ENCODE results near the gene PCSK7. TPM values are rescaled to one million over a fixed set of nuclear protein-coding genes. Genes with fewer than 3 reads are reported as not detected.

PCSK7 gene
- total RNA-seq, 2 experiments from 2014 or later, result 98.8 to 107 TPM

GRCh38 chr11:117259417-117259816 lies 27.5 kb upstream of the PCSK7 start:
- no peak for ATAC-seq
- no peaks in the 10 kb centered on the region for H3K27me3 Mint-ChIP-seq
- CTCF ChIA-PET, result no interaction called here
- POLR2A ChIA-PET, result interaction anchor here (1.1 kb wide), 1 partner anchor 12 kb away, joined by 3 read pairs; no protein-coding TSS in a partner anchor
- H3K4me3 Mint-ChIP-seq, result no peak overlapping the region
- no peak overlapping the region for H3K27ac Mint-ChIP-seq
- H3K9me3 Mint-ChIP-seq, result no peaks in the 10 kb centered on the region
- H3K36me3 Mint-ChIP-seq (ENCODE audit: low read depth), result peaks cover 9% of the 10 kb centered on the region
- intact Hi-C loops (cut with micrococcal nuclease), result no loop called here
- no peak for TF ChIP-seq CTCF (IDR thresholded peaks at IDR 0.05)
- H3K4me1 Mint-ChIP-seq (ENCODE audit: low read depth), result peaks cover 4% of the 10 kb centered on the region
- DNase-seq, result no peak

- TF ChIP-seq CTCF (IDR thresholded peaks at IDR 0.05), result no peak
- no peak for DNase-seq
- Mint-ChIP-seq H3K27me3 (no peaks in the 10 kb centered on the region), H3K36me3 (ENCODE audit: low read depth) (peaks cover 12% of the 10 kb centered on the region), H3K27ac (no peak overlapping the region), H3K4me3 (no peak overlapping the region), H3K9me3 (no peaks in the 10 kb centered on the region), H3K4me1 (ENCODE audit: low read depth) (peaks cover 4% of the 10 kb centered on the region)
- ATAC-seq, result no peak
- intact Hi-C loops (cut with micrococcal nuclease), result no loop called here
- ChIA-PET POLR2A (no interaction called here), CTCF (no interaction called here)
These were observed 26.7 kb upstream of the PCSK7 start for GRCh38 chr11:117258576-117258975.

DNA sequence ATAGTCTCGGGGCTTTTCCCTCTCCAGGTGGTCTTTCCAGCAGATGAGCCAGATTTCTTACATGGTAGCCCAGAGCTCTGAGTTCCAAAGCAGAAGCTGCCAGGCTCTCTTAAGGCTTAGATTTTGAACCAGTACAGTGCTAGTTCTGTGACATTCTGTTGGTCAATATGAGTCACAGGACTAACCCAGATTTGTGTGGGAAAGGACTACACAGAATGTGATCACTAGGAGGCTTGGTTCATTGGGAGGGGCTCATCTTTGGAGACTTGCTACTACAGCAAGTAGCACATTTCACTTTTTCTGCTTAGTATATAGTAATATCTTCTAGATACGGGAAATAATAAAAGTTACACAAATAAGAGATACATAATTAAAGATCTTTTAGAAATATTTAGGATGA lies 24.7 kb upstream of the PCSK7 start:
- Mint-ChIP-seq H3K9me3 (no peaks in the 10 kb centered on the region), H3K4me1 (ENCODE audit: low read depth) (peaks cover 4% of the 10 kb centered on the region), H3K27ac (no peak overlapping the region), H3K27me3 (no peaks in the 10 kb centered on the region), H3K36me3 (ENCODE audit: low read depth) (peaks cover 16% of the 10 kb centered on the region), H3K4me3 (no peak overlapping the region)
- DNase-seq (no peak), ATAC-seq (no peak)
- intact Hi-C loops (cut with micrococcal nuclease), result no loop called here
- TF ChIP-seq CTCF (IDR thresholded peaks at IDR 0.05), result no peak
- ChIA-PET POLR2A (no interaction called here), CTCF (no interaction called here)

- Mint-ChIP-seq H3K4me1 (ENCODE audit: low read depth) (peaks cover 4% of the 10 kb centered on the region), H3K4me3 (no peak overlapping the region), H3K36me3 (ENCODE audit: low read depth) (peaks cover 16% of the 10 kb centered on the region), H3K27ac (no peak overlapping the region), H3K27me3 (no peaks in the 10 kb centered on the region), H3K9me3 (no peaks in the 10 kb centered on the region)
- no peak for TF ChIP-seq CTCF (IDR thresholded peaks at IDR 0.05)
- no peak for DNase-seq
- intact Hi-C loops (cut with micrococcal nuclease), result no loop called here
- ChIA-PET POLR2A (no interaction called here), CTCF (no interaction called here)
- ATAC-seq, result no peak
These were observed 24.1 kb upstream of the PCSK7 start for GRCh38 chr11:117255966-117256365.

DNA sequence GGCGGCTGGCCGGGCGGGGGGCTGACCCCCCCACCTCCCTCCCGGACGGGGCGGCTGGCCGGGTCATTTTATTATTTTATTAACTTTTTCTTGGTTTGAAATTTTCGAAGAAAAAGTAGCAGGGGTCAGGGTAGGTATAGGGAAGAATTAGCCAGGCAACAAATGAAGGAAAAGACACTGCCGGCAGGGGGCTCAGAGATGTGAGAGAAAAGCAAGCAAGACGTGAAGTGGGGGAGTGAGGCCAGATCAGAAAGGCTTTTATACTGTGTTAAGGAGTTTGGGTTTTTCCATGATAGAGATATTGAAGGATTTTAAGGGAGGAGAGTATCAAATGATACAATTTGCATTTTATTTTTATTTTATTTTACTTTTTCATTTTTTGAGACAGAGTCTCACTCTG lies 19.6 kb upstream of the PCSK7 start:
- ChIA-PET CTCF (no interaction called here), POLR2A (no interaction called here)
- H3K4me1 Mint-ChIP-seq (ENCODE audit: low read depth), result peaks cover 4% of the 10 kb centered on the region

More for the DNA sequence above, 19.6 kb upstream of the PCSK7 start:
- no peaks in the 10 kb centered on the region for H3K9me3 Mint-ChIP-seq
- peaks cover 23% of the 10 kb centered on the region for H3K36me3 Mint-ChIP-seq (ENCODE audit: low read depth)
- no peak overlapping the region for H3K4me3 Mint-ChIP-seq
- no peak for ATAC-seq
- no peaks in the 10 kb centered on the region for H3K27me3 Mint-ChIP-seq
- intact Hi-C loops (cut with micrococcal nuclease), result no loop called here
- no peak overlapping the region for H3K27ac Mint-ChIP-seq
- no peak for TF ChIP-seq CTCF (IDR thresholded peaks at IDR 0.05)
- no peak for DNase-seq
